Gastrocnemius medialis (tissue), 4 donors: ENCODE results near the gene ALG11. TPM values are rescaled to one million over a fixed set of nuclear protein-coding genes. Genes with fewer than 3 reads are reported as not detected.

Source experiments
- ATAC-seq, 2 donors: fragments of 150-250 bp; one replicate each; pipeline ENCODE4 v1.9.1; 2016
- DNase-seq, 2 donors: peaks; one replicate each; pipeline ENCODE4 v3.0.0-alpha.2; 2019
- H3K27ac ChIP-seq, 4 donors: fragments of 200-600 bp; sonication (generic); 1 replicate in 1 of 4; 2 replicates in 3 of 4; pipeline ENCODE4 v1.5.1; 2016 to 2018; ENCODE audit warnings: mild to moderate bottlenecking in 2 of 4, moderate library complexity in 1 of 4
- H3K27me3 ChIP-seq, 3 donors: fragments of 200-600 bp; sonication (generic) in 2 of 3; 1 replicate in 1 of 3; 2 replicates in 2 of 3; pipeline versions ENCODE4 v1.5.1 to v1.6.0; 2016 to 2019; ENCODE audit warnings: mild to moderate bottlenecking in 1 of 3, moderate library complexity in 1 of 3
- H3K36me3 ChIP-seq, 2 donors: fragments of 200-600 bp; sonication (generic) in 1 of 2; one replicate each; pipeline ENCODE4 v1.5.1; 2017 to 2018
- H3K4me1 ChIP-seq, 2 donors: fragments of 200-600 bp; sonication (generic) in 1 of 2; one replicate each; pipeline ENCODE4 v1.5.1; 2016 to 2017; ENCODE audit warnings: mild to moderate bottlenecking in 2 of 2
- H3K4me3 ChIP-seq, 4 donors: fragments of 200-600 bp; sonication (generic) in 3 of 4; 1 replicate in 1 of 4; 2 replicates in 3 of 4; pipeline ENCODE4 v1.5.1; 2016 to 2019; ENCODE audit warnings: mild to moderate bottlenecking in 2 of 4
- H3K9me3 ChIP-seq, 3 donors: fragments of 200-600 bp; sonication (generic) in 2 of 3; 1 replicate in 1 of 3; 2 replicates in 2 of 3; pipeline ENCODE4 v1.5.1; 2016 to 2019
- POLR2A ChIP-seq, 2 donors: fragments of 450-650 bp; IDR thresholded peaks; one replicate each; pipeline ENCODE4 v1.6.1; 2017; ENCODE audit warnings: antibody characterized with exemption in 2 of 2, mild to moderate bottlenecking in 2 of 2, moderate library complexity in 2 of 2
- in situ Hi-C, 4 donors: fragments of 200-750 bp; cut with MboI; loops; one replicate each; pipeline versions ENCODE4 v1.15.0 to v1.8.0; 2017; ENCODE audit warnings: low sequenced_read_pairs in 4 of 4
- intact Hi-C: fragments of 100-400 bp; cut with DNase I; formaldehyde crosslinking; loops from one replicate; pipeline ENCODE4 v1.15.1; 2023; ENCODE audit warnings: low total_unique reads
- total RNA-seq, 4 donors: library from RNA; depleted of rRNA; stranded (reverse); fragments of >200 nt; gene quantifications; one replicate each; pipeline versions ENCODE4 v1.1.0 to v1.2.3, GENCODE V29; 2016
- TF ChIP-seq, protein P1 (sequence below), 5 experiments: fragments of 450-650 bp in 3 of 5; fragments of 200-600 bp in 2 of 5; sonication (generic) in 2 of 5; IDR thresholded peaks in 4 of 5; conservative IDR thresholded peaks in 1 of 5; 1 replicate in 4 of 5; 2 replicates in 1 of 5; pipeline ENCODE4 v1.5.1; 2016 to 2019; ENCODE audit warnings: antibody characterized with exemption in 5 of 5, mild to moderate bottlenecking in 3 of 5, moderate library complexity in 3 of 5

Gene ALG11
- total RNA-seq, 4 donors from 2014 or later: 8.9 to 14.2 (median 10.1) TPM

DNA sequence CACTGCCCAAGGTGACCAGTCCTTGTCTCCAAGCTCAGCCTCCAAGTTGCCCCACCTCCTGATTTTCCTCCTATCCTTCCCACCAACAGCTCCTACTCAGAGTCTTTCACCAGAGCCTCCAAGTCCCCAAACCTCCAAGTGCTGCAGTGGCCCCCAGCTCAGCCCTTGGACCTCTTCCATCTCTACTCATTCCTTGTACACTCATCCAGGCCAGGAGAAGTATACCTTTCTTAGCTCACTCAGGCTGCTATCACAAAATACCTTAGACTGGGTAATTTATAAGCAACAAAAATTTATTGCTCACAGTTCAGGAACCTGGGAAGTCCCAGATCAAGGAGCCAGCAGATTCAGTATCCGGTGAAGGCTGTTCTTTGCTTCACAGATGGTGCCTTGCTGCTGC lies 12.3 kb upstream of the ALG11 start:
- no peak for TF ChIP-seq POLR2A (IDR thresholded peaks at IDR 0.05)
- TF ChIP-seq, protein P1, sequence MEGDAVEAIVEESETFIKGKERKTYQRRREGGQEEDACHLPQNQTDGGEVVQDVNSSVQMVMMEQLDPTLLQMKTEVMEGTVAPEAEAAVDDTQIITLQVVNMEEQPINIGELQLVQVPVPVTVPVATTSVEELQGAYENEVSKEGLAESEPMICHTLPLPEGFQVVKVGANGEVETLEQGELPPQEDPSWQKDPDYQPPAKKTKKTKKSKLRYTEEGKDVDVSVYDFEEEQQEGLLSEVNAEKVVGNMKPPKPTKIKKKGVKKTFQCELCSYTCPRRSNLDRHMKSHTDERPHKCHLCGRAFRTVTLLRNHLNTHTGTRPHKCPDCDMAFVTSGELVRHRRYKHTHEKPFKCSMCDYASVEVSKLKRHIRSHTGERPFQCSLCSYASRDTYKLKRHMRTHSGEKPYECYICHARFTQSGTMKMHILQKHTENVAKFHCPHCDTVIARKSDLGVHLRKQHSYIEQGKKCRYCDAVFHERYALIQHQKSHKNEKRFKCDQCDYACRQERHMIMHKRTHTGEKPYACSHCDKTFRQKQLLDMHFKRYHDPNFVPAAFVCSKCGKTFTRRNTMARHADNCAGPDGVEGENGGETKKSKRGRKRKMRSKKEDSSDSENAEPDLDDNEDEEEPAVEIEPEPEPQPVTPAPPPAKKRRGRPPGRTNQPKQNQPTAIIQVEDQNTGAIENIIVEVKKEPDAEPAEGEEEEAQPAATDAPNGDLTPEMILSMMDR (IDR thresholded peaks at IDR 0.05 in 4 of 5, conservative IDR thresholded peaks at IDR 0.05 in 1 of 5): no peak
- intact Hi-C loops (loop anchor here (2.0 kb wide), 1 partner anchor 129 kb away; the partner anchor contains the start of gene NEK5), in situ Hi-C loops (loop anchor here (10.0 to 25.0 kb wide), 5 partner anchors 125 to 462 kb away; partner anchors contain the start of genes CKAP2 (in 2 of the 4), VPS36 (in 2 of the 4), DHRS12 (in 1 of the 4) and NEK5 (in 1 of the 4))
- ATAC-seq (no peak), DNase-seq (no peak)
- Histone ChIP-seq H3K27ac (peak overlapping the region in 1 of 4 donors; percentile 48), H3K4me3 (peak overlapping the region in 2 of 4 donors; percentile 21), H3K9me3 (no peaks in the 10 kb centered on the region), H3K4me1 (peaks cover 33 to 45% of the 10 kb centered on the region in 2 donors), H3K27me3 (no peaks in the 10 kb centered on the region), H3K36me3 (no peaks in the 10 kb centered on the region)

GRCh38 chr13:52001120-52001731 lies 11.0 kb upstream of the ALG11 start:
- ATAC-seq (peak; percentile 46 to 54), DNase-seq (no peak)
- intact Hi-C loops: loop anchor here (2.0 kb wide), 1 partner anchor 128 kb away; the partner anchor contains the start of gene NEK5
- no peak for TF ChIP-seq POLR2A (IDR thresholded peaks at IDR 0.05)
- TF ChIP-seq, protein P1 (IDR thresholded peaks at IDR 0.05 in 4 of 5, conservative IDR thresholded peaks at IDR 0.05 in 1 of 5): peak; percentile 42 to 71 (median 53)
- Histone ChIP-seq H3K27ac (no peak overlapping the region), H3K9me3 (no peaks in the 10 kb centered on the region), H3K4me3 (no peak overlapping the region), H3K36me3 (no peaks in the 10 kb centered on the region), H3K4me1 (peaks cover 20 to 32% of the 10 kb centered on the region in 2 donors), H3K27me3 (no peaks in the 10 kb centered on the region)
- in situ Hi-C loops: loop anchor here (10.0 to 25.0 kb wide), 5 partner anchors 124 to 461 kb away; partner anchors contain the start of genes CKAP2 (in 2 of the 4), VPS36 (in 2 of the 4), DHRS12 (in 1 of the 4) and NEK5 (in 1 of the 4)

DNA sequence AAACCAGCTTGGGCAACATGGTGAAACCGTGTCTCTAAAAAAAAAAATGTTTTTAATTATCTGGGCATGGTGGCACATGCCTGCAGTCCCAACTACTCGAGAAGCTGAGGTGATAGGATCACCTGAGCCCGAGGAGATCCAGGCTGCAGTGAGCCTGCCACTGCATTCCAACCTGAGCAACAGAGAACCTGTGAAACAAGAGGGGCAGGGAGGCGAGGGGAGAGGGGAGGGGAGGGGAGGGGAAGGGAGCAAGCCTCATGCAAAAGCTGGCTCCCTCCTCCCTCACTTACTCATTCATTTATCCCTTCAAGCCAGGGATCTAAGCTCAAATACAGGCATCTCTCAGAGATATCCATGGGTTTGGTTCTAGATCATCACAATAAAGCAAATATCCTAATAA lies 9.8 kb upstream of the ALG11 start:
- H3K9me3 ChIP-seq: no peaks in the 10 kb centered on the region
- DNase-seq: no peak
- ATAC-seq: no peak
- no peaks in the 10 kb centered on the region for H3K27me3 ChIP-seq
- in situ Hi-C loops (loop anchor here (10.0 to 25.0 kb wide), 5 partner anchors 122 to 460 kb away; partner anchors contain the start of genes CKAP2 (in 2 of the 4), VPS36 (in 2 of the 4), DHRS12 (in 1 of the 4) and NEK5 (in 1 of the 4)), intact Hi-C loops (no loop called here)
- TF ChIP-seq POLR2A (IDR thresholded peaks at IDR 0.05): no peak
- TF ChIP-seq, protein P1 (IDR thresholded peaks at IDR 0.05 in 4 of 5, conservative IDR thresholded peaks at IDR 0.05 in 1 of 5): no peak
- H3K36me3 ChIP-seq: no peaks in the 10 kb centered on the region
- H3K4me3 ChIP-seq: no peak overlapping the region
- no peak overlapping the region for H3K27ac ChIP-seq
- peaks cover 19 to 27% of the 10 kb centered on the region in 2 donors for H3K4me1 ChIP-seq

DNA sequence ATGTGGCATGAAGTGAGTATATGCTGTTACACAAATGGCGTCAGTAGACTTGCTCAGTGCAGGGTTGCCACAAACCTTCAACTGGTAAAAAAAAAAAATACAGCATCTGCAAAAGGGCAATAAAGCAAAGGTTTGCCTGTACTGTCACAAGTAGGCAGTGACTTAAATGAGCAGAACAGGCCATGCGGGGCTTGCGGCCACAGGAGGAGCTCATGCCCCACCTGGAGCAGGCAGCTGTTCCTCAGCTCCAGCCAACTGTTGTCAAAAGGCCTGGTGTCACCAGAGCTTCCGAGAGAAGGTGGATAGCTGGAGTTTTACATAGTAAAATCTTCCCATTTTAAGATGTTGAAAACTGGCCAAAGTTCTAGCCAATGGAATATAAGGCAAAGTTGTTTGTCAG lies 8.7 kb upstream of the ALG11 start:
- no peaks in the 10 kb centered on the region for H3K36me3 ChIP-seq
- peaks cover 12 to 25% of the 10 kb centered on the region in 2 donors for H3K4me1 ChIP-seq
- no peaks in the 10 kb centered on the region for H3K27me3 ChIP-seq
- DNase-seq: peak; percentile 27 to 46
- no peak for ATAC-seq
- in situ Hi-C loops: loop anchor here (10.0 to 25.0 kb wide), 5 partner anchors 121 to 459 kb away; partner anchors contain the start of genes CKAP2 (in 2 of the 4), VPS36 (in 2 of the 4), DHRS12 (in 1 of the 4) and NEK5 (in 1 of the 4)
- intact Hi-C loops: no loop called here
- H3K9me3 ChIP-seq: no peaks in the 10 kb centered on the region
- H3K4me3 ChIP-seq: no peak overlapping the region
- TF ChIP-seq, protein P1 (IDR thresholded peaks at IDR 0.05 in 4 of 5, conservative IDR thresholded peaks at IDR 0.05 in 1 of 5): no peak
- no peak for TF ChIP-seq POLR2A (IDR thresholded peaks at IDR 0.05)
- H3K27ac ChIP-seq: peak overlapping the region in 1 of 4 donors; percentile 5
